H1 (cell line): ENCODE data around the gene FOLR1. TPM values are rescaled to one million over a fixed set of nuclear protein-coding genes. Genes with fewer than 3 reads are reported as not detected.

Source experiments
- CTCF ChIA-PET: fragments of 300-600 bp; sonication (Branson Sonifier 250); formaldehyde crosslinking; loops from one replicate; lab custom pipeline; 2021; ENCODE audit not compliant: partially characterized antibody; lab: Charles Lee
- POLR2A ChIA-PET: fragments of 300-600 bp; sonication (Branson Sonifier 250); formaldehyde crosslinking; loops from one replicate; lab custom pipeline; 2021; ENCODE audit warnings: inconsistent platforms; ENCODE audit not compliant: partially characterized antibody; lab: Charles Lee
- DNase-seq, 2 experiments: peaks; one replicate each; pipeline versions ENCODE4 v3.0.0 to v3.0.0-alpha.2; 2010 to 2022; ENCODE audit warnings: low spot score in 2 of 2, low read depth in 1 of 2, mixed read lengths in 1 of 2
- FAIRE-seq: peaks from 2 replicates; lab custom pipeline; 2011; peaks lifted over from hg19 to GRCh38; lab: Jason Lieb, UNC
- H2AFZ ChIP-seq: 2 replicates; pipeline ENCODE4 v1.8.1; 2012; ENCODE audit warnings: low read length, inconsistent platforms
- H2AK5ac ChIP-seq: 2 replicates; pipeline ENCODE4 v1.6.1; 2013; ENCODE audit warnings: low read depth, low read length
- H2BK120ac ChIP-seq: replicated peaks from 2 replicates; pipeline ENCODE3; 2013; ENCODE audit warnings: low read depth, low read length, inconsistent platforms
- H2BK12ac ChIP-seq: 2 replicates; pipeline ENCODE4 v1.6.1; 2013; ENCODE audit warnings: low read depth, low read length
- H2BK15ac ChIP-seq: 2 replicates; pipeline ENCODE4 v1.6.1; 2013; ENCODE audit warnings: low read length
- H2BK20ac ChIP-seq: 2 replicates; pipeline ENCODE4 v1.6.1; 2013; ENCODE audit warnings: low read length
- H2BK5ac ChIP-seq: 2 replicates; pipeline ENCODE4 v1.6.1; 2013; ENCODE audit warnings: low read depth, low read length
- H3K14ac ChIP-seq: 2 replicates; pipeline ENCODE4 v1.6.1; 2013; ENCODE audit warnings: inconsistent platforms; ENCODE audit not compliant: insufficient read length
- H3K18ac ChIP-seq: 2 replicates; pipeline ENCODE4 v1.6.1; 2013; ENCODE audit warnings: low read length; ENCODE audit errors: extremely low read depth
- H3K23ac ChIP-seq: 2 replicates; pipeline ENCODE4 v1.6.1; 2013; ENCODE audit warnings: inconsistent platforms; ENCODE audit not compliant: insufficient read length
- H3K23me2 ChIP-seq: 2 replicates; pipeline ENCODE4 v1.6.1; 2013; ENCODE audit warnings: low read depth, low read length
- H3K27ac ChIP-seq: 2 replicates; pipeline ENCODE4 v1.6.1; 2011; ENCODE audit warnings: low read depth, low read length, inconsistent platforms
- H3K27me3 ChIP-seq, 4 experiments: replicated peaks in 1 of 4; 1 replicate in 1 of 4; 2 replicates in 3 of 4; pipeline versions ENCODE4 v1.6.1 to v1.8.1; 2011 to 2013; ENCODE audit warnings: low read length in 3 of 4, mild to moderate bottlenecking in 3 of 4, inconsistent platforms in 2 of 4, mixed read lengths in 2 of 4, moderate library complexity in 1 of 4; ENCODE audit not compliant: control insufficient read depth in 3 of 4, insufficient read depth in 3 of 4; ENCODE audit errors: extremely low read depth in 1 of 4
- H3K36me3 ChIP-seq, 4 experiments: 2 replicates each; pipeline versions ENCODE4 v1.6.1 to v1.8.1; 2011 to 2013; ENCODE audit warnings: mild to moderate bottlenecking in 4 of 4, low read length in 3 of 4, moderate library complexity in 2 of 4, control low read depth in 1 of 4, inconsistent platforms in 1 of 4; ENCODE audit not compliant: insufficient read depth in 4 of 4, control insufficient read depth in 2 of 4
- H3K4ac ChIP-seq: replicated peaks from 2 replicates; pipeline ENCODE3; 2013; ENCODE audit warnings: low read length, low read depth, mixed read lengths, inconsistent platforms; ENCODE audit not compliant: insufficient read length
- H3K4me1 ChIP-seq, 4 experiments: replicated peaks in 1 of 4; 1 replicate in 1 of 4; 2 replicates in 3 of 4; pipeline versions ENCODE4 v1.6.1 to v1.8.1; 2011 to 2013; ENCODE audit warnings: low read length in 3 of 4, inconsistent platforms in 2 of 4, mixed read lengths in 1 of 4; ENCODE audit not compliant: insufficient read depth in 4 of 4, control insufficient read depth in 3 of 4
- H3K4me2 ChIP-seq, 2 experiments: 2 replicates each; pipeline versions ENCODE4 v1.6.1 to v1.8.1; 2011 to 2013; ENCODE audit warnings: low read depth in 2 of 2, low read length in 2 of 2, control low read depth in 1 of 2, inconsistent platforms in 1 of 2, mild to moderate bottlenecking in 1 of 2; ENCODE audit not compliant: insufficient read depth in 1 of 2
- H3K4me3 ChIP-seq, 4 experiments: fragments of 200-600, 300-600 bp in 1 of 4; sonication (generic), shearing (Covaris generic), sonication (Bioruptor Twin) in 1 of 4; 2 replicates each; pipeline versions ENCODE4 v1.5.1 to v1.8.1; 2011 to 2016; ENCODE audit warnings: low read length in 4 of 4, low read depth in 3 of 4, control low read depth in 2 of 4, inconsistent platforms in 2 of 4, mild to moderate bottlenecking in 2 of 4, mixed read lengths in 1 of 4, moderate library complexity in 1 of 4; ENCODE audit not compliant: insufficient read depth in 2 of 4; ENCODE audit errors: extremely low read depth in 1 of 4
- H3K56ac ChIP-seq: replicated peaks from 2 replicates; pipeline ENCODE3; 2013; ENCODE audit warnings: low read depth, mild to moderate bottlenecking, mixed read lengths, low read length, inconsistent platforms; ENCODE audit not compliant: insufficient read length
- H3K79me1 ChIP-seq: 2 replicates; pipeline ENCODE4 v1.6.1; 2013; ENCODE audit warnings: low read depth, low read length, control low read depth
- H3K79me2 ChIP-seq, 2 experiments: 2 replicates each; pipeline versions ENCODE4 v1.6.1 to v1.8.1; 2012 to 2013; ENCODE audit warnings: low read length in 2 of 2, mild to moderate bottlenecking in 2 of 2, inconsistent platforms in 1 of 2; ENCODE audit not compliant: insufficient read depth in 2 of 2, control insufficient read depth in 1 of 2
- H3K9ac ChIP-seq, 4 experiments: replicated peaks in 1 of 4; 1 replicate in 1 of 4; 2 replicates in 3 of 4; pipeline versions ENCODE4 v1.6.1 to v1.8.1; 2011 to 2013; ENCODE audit warnings: low read depth in 3 of 4, low read length in 3 of 4, control low read depth in 2 of 4, mild to moderate bottlenecking in 2 of 4, moderate library complexity in 2 of 4, inconsistent platforms in 1 of 4; ENCODE audit errors: extremely low read depth in 1 of 4
- H3K9me3 ChIP-seq, 2 experiments: 2 replicates each; pipeline versions ENCODE4 v1.6.1 to v1.8.1; 2012 to 2013; ENCODE audit warnings: mild to moderate bottlenecking in 2 of 2, moderate library complexity in 2 of 2, control low read depth in 1 of 2, inconsistent platforms in 1 of 2, low read depth in 1 of 2, low read length in 1 of 2, mixed read lengths in 1 of 2; ENCODE audit not compliant: insufficient read depth in 2 of 2
- H4K20me1 ChIP-seq, 2 experiments: replicated peaks in 1 of 2; 2 replicates each; pipeline versions ENCODE3 to v1.8.1; 2011 to 2013; ENCODE audit warnings: inconsistent platforms in 2 of 2, low read length in 2 of 2, mild to moderate bottlenecking in 1 of 2; ENCODE audit not compliant: insufficient read depth in 2 of 2, control insufficient read depth in 1 of 2
- H4K5ac ChIP-seq: 2 replicates; pipeline ENCODE4 v1.6.1; 2013; ENCODE audit warnings: low read length, low read depth, mixed read lengths, inconsistent platforms; ENCODE audit not compliant: insufficient read length
- H4K8ac ChIP-seq: 2 replicates; pipeline ENCODE4 v1.8.0; 2013; ENCODE audit warnings: mild to moderate bottlenecking, moderate library complexity, low read length, inconsistent platforms; ENCODE audit not compliant: insufficient read depth; ENCODE audit errors: extremely low read depth
- H4K91ac ChIP-seq: replicated peaks from 2 replicates; pipeline ENCODE3; 2013; ENCODE audit warnings: low read length, mixed read lengths, inconsistent platforms; ENCODE audit not compliant: insufficient read length
- BRCA1 ChIP-seq: IDR thresholded peaks from 2 replicates; pipeline ENCODE4 v1.6.1; 2012; ENCODE audit warnings: low read depth, low read length, improper control_type of control experiment
- CREB1 ChIP-seq: IDR thresholded peaks from 2 replicates; pipeline ENCODE4 v1.6.1; 2012; ENCODE audit warnings: inconsistent platforms
- EGR1 ChIP-seq: IDR thresholded peaks from 2 replicates; pipeline ENCODE4 v1.6.1; 2011; ENCODE audit warnings: low read depth, low read length, borderline replicate concordance
- FOSL1 ChIP-seq: IDR thresholded peaks from 2 replicates; pipeline ENCODE4 v1.6.1; 2011; ENCODE audit warnings: mild to moderate bottlenecking, low read depth, low read length, moderate library complexity; ENCODE audit not compliant: insufficient read depth
- GABPA ChIP-seq: IDR thresholded peaks from 2 replicates; pipeline ENCODE4 v1.6.1; 2011; ENCODE audit warnings: mild to moderate bottlenecking, low read length, moderate library complexity, borderline replicate concordance; ENCODE audit not compliant: insufficient read depth
- HDAC2 ChIP-seq, 2 experiments: fragments of 300-600 bp in 1 of 2; sonication (generic) in 1 of 2; IDR thresholded peaks; 2 replicates each; pipeline ENCODE4 v1.6.1; 2011 to 2012; ENCODE audit warnings: low read depth in 2 of 2, low read length in 2 of 2, mild to moderate bottlenecking in 2 of 2, moderate library complexity in 2 of 2, borderline replicate concordance in 1 of 2, inconsistent platforms in 1 of 2
- POLR2AphosphoS5 ChIP-seq: IDR thresholded peaks from 2 replicates; pipeline ENCODE4 v1.6.1; 2011; ENCODE audit warnings: low read depth, low read length
- SAP30 ChIP-seq: fragments of 300-600 bp; sonication (generic); IDR thresholded peaks from 2 replicates; pipeline ENCODE4 v1.7.1; 2012; ENCODE audit warnings: low read length, moderate library complexity, mild to moderate bottlenecking, inconsistent platforms; ENCODE audit not compliant: insufficient read depth, insufficient replicate concordance
- SP4 ChIP-seq: IDR thresholded peaks from 2 replicates; pipeline ENCODE4 v1.6.1; 2012; ENCODE audit warnings: low read length, inconsistent platforms
- SUZ12 ChIP-seq: fragments of 200-600 bp; sonication (generic); IDR thresholded peaks from 2 replicates; pipeline ENCODE4 v1.6.1; 2012; ENCODE audit warnings: mild to moderate bottlenecking, inconsistent platforms, low read length, moderate library complexity, mixed read lengths
- TBP ChIP-seq: IDR thresholded peaks from 2 replicates; pipeline ENCODE4 v1.6.1; 2011; ENCODE audit warnings: low read depth, low read length, improper control_type of control experiment
- TCF12 ChIP-seq: IDR thresholded peaks from 2 replicates; pipeline ENCODE4 v1.6.1; 2011; ENCODE audit warnings: low read depth, mild to moderate bottlenecking, low read length
- ZNF274 ChIP-seq: IDR thresholded peaks from 2 replicates; pipeline ENCODE4 v1.7.0; 2012; ENCODE audit warnings: low read length, borderline replicate concordance; ENCODE audit errors: extremely low read depth
- WGBS, 2 experiments: shearing (Covaris generic) in 1 of 2; methylation state at CpG; one replicate each; pipeline versions ENCODE4 v1.1.6 to v1.1.7; 2013 to 2015; ENCODE audit warnings: low lambda C conversion rate in 2 of 2, mixed read lengths in 2 of 2, inconsistent platforms in 1 of 2, low coverage in 1 of 2, missing lambda C conversion rate in 1 of 2; ENCODE audit not compliant: insufficient replicate concordance in 2 of 2, insufficient coverage in 1 of 2, insufficient read length in 1 of 2; ENCODE audit errors: extremely low coverage in 1 of 2, missing lambda C conversion rate in 1 of 2; 5-methylcytosine and 5-hydroxymethylcytosine counted together
- polyA plus RNA-seq, 7 experiments: library from polyadenylated mRNA; depleted of rRNA in 3 of 7; stranded (reverse) in 5 of 7; unstranded in 2 of 7; fragments of >200 nt in 5 of 7; fragments of 200-250 nt in 2 of 7; gene quantifications; 1 replicate in 5 of 7; 2 replicates in 1 of 7; 4 replicates in 1 of 7; pipeline versions ENCODE4 v1.2.1 to v1.2.3, GENCODE V29; 2011 to 2013; ENCODE audit warnings: missing spikeins in 2 of 7, mixed read lengths in 2 of 7
- total RNA-seq: library from RNA; stranded (reverse); fragmentation: NEBNext Ultra II Directional; extraction: Animal tissue kit (Norgen Biotek cat#: 25700); gene quantifications from 2 replicates; pipeline ENCODE4 v1.2.1, GENCODE V29; 2021
- TF ChIP-seq, protein P1 (sequence below): IDR thresholded peaks from 2 replicates; pipeline ENCODE4 v1.6.1; 2012; ENCODE audit warnings: inconsistent platforms

FOLR1 gene
- total and polyA plus RNA-seq, 2 of the 8 experiments (the other 6 are each of a cell fraction or from before 2014, with no cell fraction given), result 1.3 TPM; not detected in 1

DNA sequence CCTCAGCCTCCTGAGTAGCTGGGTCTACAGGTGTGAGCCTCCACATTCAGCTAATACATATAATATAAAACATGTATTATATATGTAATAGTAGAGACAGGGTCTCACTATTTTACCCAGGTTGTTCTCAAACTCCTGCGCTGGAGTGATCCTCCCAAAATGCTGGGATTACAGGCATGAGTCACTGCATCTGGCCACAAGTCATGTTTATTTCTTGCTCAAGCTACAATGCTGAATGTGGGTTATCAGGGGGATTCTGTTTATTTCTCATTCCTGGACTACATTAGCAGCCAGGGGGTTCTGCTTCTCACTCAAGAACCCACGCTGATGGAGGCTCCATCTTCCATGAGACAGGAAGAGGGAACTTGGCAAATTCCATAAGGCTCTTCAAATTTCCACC, 31.6 kb upstream of the FOLR1 start:
- ChIA-PET POLR2A (no interaction called here), CTCF (interaction anchor here (0.6 to 10.4 kb wide), 5 partner anchors 16 to 270 kb away, joined by 3 to 71 read pairs (median 4); no protein-coding TSS in a partner anchor)
- no peak overlapping the region for H3K23ac ChIP-seq
- no peak overlapping the region for H3K18ac ChIP-seq
- FAIRE-seq (no peak), DNase-seq (no peak)
- H2BK5ac ChIP-seq, result no peak overlapping the region
- H4K91ac ChIP-seq, result no peak overlapping the region
- H2AFZ ChIP-seq, result no peak overlapping the region
- H3K79me2 ChIP-seq, result no peaks in the 10 kb centered on the region
- H2AK5ac ChIP-seq, result no peak overlapping the region
- H4K20me1 ChIP-seq, result no peaks in the 10 kb centered on the region
- H2BK15ac ChIP-seq, result no peak overlapping the region
- no peak overlapping the region for H2BK12ac ChIP-seq
- no peak overlapping the region for H3K14ac ChIP-seq
- no peak overlapping the region for H3K27ac ChIP-seq
- no peak overlapping the region for H4K8ac ChIP-seq
- H2BK20ac ChIP-seq, result no peak overlapping the region
- no peak overlapping the region for H3K4me2 ChIP-seq
- no peaks in the 10 kb centered on the region; the same call in 1 of the 2 replicates for H3K23me2 ChIP-seq
- no peaks in the 10 kb centered on the region for H3K79me1 ChIP-seq
- no peak overlapping the region for H3K9ac ChIP-seq
- 94% methylated on average over 2 of the region's 2 CpGs; no CpG with 5 or more reads in 1 of the 2 experiments for WGBS, 2 experiments
- H3K27me3 ChIP-seq, result no peaks in the 10 kb centered on the region
- H3K36me3 ChIP-seq, result no peaks in the 10 kb centered on the region
- no peak overlapping the region for H3K4ac ChIP-seq
- H3K56ac ChIP-seq, result no peak overlapping the region
- H2BK120ac ChIP-seq, result no peak overlapping the region
- H3K4me1 ChIP-seq, result no peaks in the 10 kb centered on the region
- H3K9me3 ChIP-seq, result no peaks in the 10 kb centered on the region
- no peak overlapping the region for H4K5ac ChIP-seq
- H3K4me3 ChIP-seq, result no peak overlapping the region
- TF ChIP-seq ZNF274 (no peak), FOSL1 (no peak), CREB1 (no peak), TCF12 (no peak), SP4 (no peak), BRCA1 (no peak), EGR1 (no peak), TBP (no peak), HDAC2 (IDR thresholded peaks at IDR 0.05; ENCODE audit: borderline replicate concordance in 1 of 2, low read depth in 2 of 2, low read length in 2 of 2) (no peak), SAP30 (no peak), GABPA (no peak), POLR2AphosphoS5 (no peak), SUZ12 (no peak)
- TF ChIP-seq, protein P1, sequence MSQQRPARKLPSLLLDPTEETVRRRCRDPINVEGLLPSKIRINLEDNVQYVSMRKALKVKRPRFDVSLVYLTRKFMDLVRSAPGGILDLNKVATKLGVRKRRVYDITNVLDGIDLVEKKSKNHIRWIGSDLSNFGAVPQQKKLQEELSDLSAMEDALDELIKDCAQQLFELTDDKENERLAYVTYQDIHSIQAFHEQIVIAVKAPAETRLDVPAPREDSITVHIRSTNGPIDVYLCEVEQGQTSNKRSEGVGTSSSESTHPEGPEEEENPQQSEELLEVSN, result no peak
